ENCODE results near the gene SUSD6. TPM values are rescaled to one million over a fixed set of nuclear protein-coding genes. Genes with fewer than 3 reads are reported as not detected.
A peak's percentile ranks its signal among the peaks of the same experiment; 100 is the strongest.

Gene SUSD6
- total and polyA plus RNA-seq, 9 of the 15 experiments (the other 6 are each of a cell fraction or from before 2014, with no cell fraction given), result 2.9 to 20.7 (median 5.6) TPM

- H3K36me3 ChIP-seq (ENCODE audit: control insufficient read depth, insufficient read depth, low read length), result peaks cover 53% of the 10 kb centered on the region
- H3K4me3 ChIP-seq, result no peak overlapping the region
- H3K27ac ChIP-seq (ENCODE audit: extremely low read depth, low read depth, low read length), result no peak overlapping the region
- peaks cover 0 to 3% of the 10 kb centered on the region in 2 experiments; a peak in 3 of 5 replicates for H3K4me1 ChIP-seq (replicated peaks in 1 of 2; ENCODE audit: control insufficient read depth in 2 of 2, insufficient read depth in 2 of 2, low read length in 2 of 2)
- H3K9ac ChIP-seq (ENCODE audit: insufficient read depth in 1 of 2, low read depth in 2 of 2, low read length in 2 of 2), result peak overlapping the region in 1 of 2 experiments; percentile 35; a peak in 1 of 4 replicates
- FAIRE-seq, result no peak
- no peak for ATAC-seq
- intact Hi-C loops (cut with micrococcal nuclease) (no loop called here), in situ Hi-C loops (cut with MboI) (no loop called here)
- no peaks in the 10 kb centered on the region for H3K79me2 ChIP-seq (ENCODE audit: control insufficient read depth, insufficient read depth, low read length)
- ChIA-PET CTCF (ENCODE audit: low intra/inter-chr PET ratio) (no interaction called here), POLR2A (interaction anchor here (1.0 to 1.3 kb wide), 3 partner anchors 9 to 141 kb away, joined by 3 read pairs; no protein-coding TSS in a partner anchor)
- no peak overlapping the region for H2AFZ ChIP-seq (ENCODE audit: low read depth, low read length)
- H3K4me2 ChIP-seq (ENCODE audit: insufficient read depth, low read length), result no peak overlapping the region
- DNase-seq (ENCODE audit: extremely low read depth in 1 of 4, low spot score in 3 of 4), result no peak
- H4K20me1 ChIP-seq (replicated peaks; ENCODE audit: control insufficient read depth, insufficient read depth, low read length), result no peaks in the 10 kb centered on the region
- H3K9me3 ChIP-seq (replicated peaks; ENCODE audit: control insufficient read depth, insufficient read depth, low read depth, low read length), result no peaks in the 10 kb centered on the region
- H3K27me3 ChIP-seq (ENCODE audit: control insufficient read depth in 2 of 2, insufficient read depth in 2 of 2, low read length in 2 of 2), result no peaks in the 10 kb centered on the region
- BruUV-seq (replicated peaks), result no TSS peak
- H3K9me1 ChIP-seq (ENCODE audit: control insufficient read depth, insufficient read depth, low read length), result no peaks in the 10 kb centered on the region
- TF ChIP-seq ELK1 (CRISPR knock-in tag; IDR thresholded peaks at IDR 0.05) (no peak), STAT5A (IDR thresholded peaks at IDR 0.05; ENCODE audit: borderline replicate concordance, low read length) (no peak), MTA2 (IDR thresholded peaks at IDR 0.05; ENCODE audit: low read depth) (no peak), ZNF57 (CRISPR knock-in tag; IDR thresholded peaks at IDR 0.05) (no peak)
- TF ChIP-seq, protein P1, sequence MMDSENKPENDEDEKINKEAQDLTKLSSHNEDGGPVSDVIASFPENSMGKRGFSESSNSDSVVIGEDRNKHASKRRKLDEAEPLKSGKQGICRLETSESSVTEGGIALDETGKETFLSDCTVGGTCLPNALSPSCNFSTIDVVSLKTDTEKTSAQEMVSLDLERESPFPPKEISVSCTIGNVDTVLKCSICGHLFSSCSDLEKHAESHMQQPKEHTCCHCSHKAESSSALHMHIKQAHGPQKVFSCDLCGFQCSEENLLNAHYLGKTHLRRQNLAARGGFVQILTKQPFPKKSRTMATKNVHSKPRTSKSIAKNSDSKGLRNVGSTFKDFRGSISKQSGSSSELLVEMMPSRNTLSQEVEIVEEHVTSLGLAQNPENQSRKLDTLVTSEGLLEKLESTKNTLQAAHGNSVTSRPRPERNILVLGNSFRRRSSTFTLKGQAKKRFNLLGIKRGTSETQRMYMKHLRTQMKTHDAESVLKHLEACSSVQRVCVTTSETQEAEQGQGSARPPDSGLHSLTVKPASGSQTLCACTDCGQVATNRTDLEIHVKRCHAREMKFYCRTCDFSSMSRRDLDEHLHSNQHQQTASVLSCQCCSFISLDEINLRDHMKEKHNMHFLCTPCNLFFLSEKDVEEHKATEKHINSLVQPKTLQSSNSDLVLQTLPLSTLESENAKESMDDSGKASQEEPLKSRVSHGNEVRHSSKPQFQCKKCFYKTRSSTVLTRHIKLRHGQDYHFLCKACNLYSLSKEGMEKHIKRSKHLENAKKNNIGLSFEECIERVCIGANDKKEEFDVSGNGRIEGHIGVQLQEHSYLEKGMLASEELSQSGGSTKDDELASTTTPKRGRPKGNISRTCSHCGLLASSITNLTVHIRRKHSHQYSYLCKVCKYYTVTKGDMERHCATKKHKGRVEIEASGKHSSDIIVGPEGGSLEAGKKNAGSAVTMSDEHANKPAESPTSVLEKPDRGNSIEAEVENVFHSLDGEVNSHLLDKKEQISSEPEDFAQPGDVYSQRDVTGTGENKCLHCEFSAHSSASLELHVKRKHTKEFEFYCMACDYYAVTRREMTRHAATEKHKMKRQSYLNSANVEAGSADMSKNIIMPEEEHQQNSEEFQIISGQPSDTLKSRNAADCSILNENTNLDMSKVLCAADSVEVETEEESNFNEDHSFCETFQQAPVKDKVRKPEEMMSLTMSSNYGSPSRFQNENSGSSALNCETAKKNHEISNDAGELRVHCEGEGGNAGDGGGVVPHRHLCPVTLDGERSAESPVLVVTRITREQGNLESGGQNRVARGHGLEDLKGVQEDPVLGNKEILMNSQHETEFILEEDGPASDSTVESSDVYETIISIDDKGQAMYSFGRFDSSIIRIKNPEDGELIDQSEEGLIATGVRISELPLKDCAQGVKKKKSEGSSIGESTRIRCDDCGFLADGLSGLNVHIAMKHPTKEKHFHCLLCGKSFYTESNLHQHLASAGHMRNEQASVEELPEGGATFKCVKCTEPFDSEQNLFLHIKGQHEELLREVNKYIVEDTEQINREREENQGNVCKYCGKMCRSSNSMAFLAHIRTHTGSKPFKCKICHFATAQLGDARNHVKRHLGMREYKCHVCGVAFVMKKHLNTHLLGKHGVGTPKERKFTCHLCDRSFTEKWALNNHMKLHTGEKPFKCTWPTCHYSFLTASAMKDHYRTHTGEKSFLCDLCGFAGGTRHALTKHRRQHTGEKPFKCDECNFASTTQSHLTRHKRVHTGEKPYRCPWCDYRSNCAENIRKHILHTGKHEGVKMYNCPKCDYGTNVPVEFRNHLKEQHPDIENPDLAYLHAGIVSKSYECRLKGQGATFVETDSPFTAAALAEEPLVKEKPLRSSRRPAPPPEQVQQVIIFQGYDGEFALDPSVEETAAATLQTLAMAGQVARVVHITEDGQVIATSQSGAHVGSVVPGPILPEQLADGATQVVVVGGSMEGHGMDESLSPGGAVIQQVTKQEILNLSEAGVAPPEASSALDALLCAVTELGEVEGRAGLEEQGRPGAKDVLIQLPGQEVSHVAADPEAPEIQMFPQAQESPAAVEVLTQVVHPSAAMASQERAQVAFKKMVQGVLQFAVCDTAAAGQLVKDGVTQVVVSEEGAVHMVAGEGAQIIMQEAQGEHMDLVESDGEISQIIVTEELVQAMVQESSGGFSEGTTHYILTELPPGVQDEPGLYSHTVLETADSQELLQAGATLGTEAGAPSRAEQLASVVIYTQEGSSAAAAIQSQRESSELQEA (IDR thresholded peaks at IDR 0.05; ENCODE audit: low read depth), result no peak
- WGBS (ENCODE audit: insufficient coverage, low coverage, missing lambda C conversion rate), result 76% methylated on average over 3 of the region's 4 CpGs
Measured at GRCh38 chr14:69713209-69713781, 101.9 kb downstream of the SUSD6 start.
